Lung (tissue), 12 donors: ENCODE measurements around the gene SIX5. TPM values are rescaled to one million over a fixed set of nuclear protein-coding genes. Genes with fewer than 3 reads are reported as not detected.

ENCODE experiments used
- ATAC-seq: fragments of 200-7000 bp; cut with Tn5 transposase; one replicate; pipeline ENCODE4 v1.9.1; 2020; ENCODE audit warnings: moderate number of reproducible peaks; ENCODE audit not compliant: insufficient read depth, low FRiP score
- DNase-seq, 3 donors: peaks; one replicate each; pipeline ENCODE4 v3.0.0-alpha.2; 2013 to 2017
- H3K27ac ChIP-seq, 2 donors: one replicate each; pipeline ENCODE4 v1.5.1; 2013; ENCODE audit warnings: mild to moderate bottlenecking in 2 of 2, moderate library complexity in 2 of 2, control low read depth in 1 of 2, inconsistent platforms in 1 of 2, low read depth in 1 of 2, low read length in 1 of 2
- H3K27me3 ChIP-seq, 3 donors: one replicate each; pipeline ENCODE4 v1.5.1; 2013; ENCODE audit warnings: low read length in 2 of 3; ENCODE audit not compliant: control insufficient read depth in 3 of 3, insufficient read depth in 3 of 3
- H3K36me3 ChIP-seq, 4 donors: one replicate each; pipeline ENCODE4 v1.5.1; 2013; ENCODE audit warnings: low read length in 4 of 4, mild to moderate bottlenecking in 1 of 4, moderate library complexity in 1 of 4; ENCODE audit not compliant: control insufficient read depth in 4 of 4, insufficient read depth in 4 of 4
- H3K4me1 ChIP-seq, 5 donors: one replicate each; pipeline ENCODE4 v1.5.1; 2013; ENCODE audit warnings: low read length in 5 of 5, mild to moderate bottlenecking in 2 of 5, moderate library complexity in 1 of 5; ENCODE audit not compliant: control insufficient read depth in 5 of 5, insufficient read depth in 5 of 5
- H3K4me3 ChIP-seq: one replicate; pipeline ENCODE4 v1.5.1; 2013; ENCODE audit warnings: mild to moderate bottlenecking, control low read depth, moderate library complexity
- H3K9ac ChIP-seq, 2 donors: one replicate each; pipeline ENCODE4 v1.5.1; 2013; ENCODE audit warnings: low read length in 2 of 2, control low read depth in 1 of 2; ENCODE audit not compliant: insufficient read depth in 1 of 2
- H3K9me3 ChIP-seq, 4 donors: one replicate each; pipeline ENCODE4 v1.5.1; 2013; ENCODE audit warnings: low read length in 3 of 4, mild to moderate bottlenecking in 1 of 4, moderate library complexity in 1 of 4; ENCODE audit not compliant: control insufficient read depth in 4 of 4, insufficient read depth in 3 of 4
- CTCF ChIP-seq: IDR thresholded peaks from 2 replicates; pipeline ENCODE4 v1.5.1; 2012; ENCODE audit warnings: mild to moderate bottlenecking; ENCODE audit errors: control extremely low read depth, extremely low read depth
- WGBS, 2 donors: extraction: QIAGEN DNeasy Blood & Tissue Kit; methylation state at CpG; one replicate each; pipeline ENCODE4 v1.1.7; 2013; 5-methylcytosine and 5-hydroxymethylcytosine counted together
- polyA plus RNA-seq, 2 donors: library from polyadenylated mRNA; stranded (reverse); fragments of 200-250 nt; gene quantifications; one replicate each; pipeline ENCODE4 v1.2.1, GENCODE V29; 2013
- total RNA-seq, 2 donors: library from RNA; depleted of rRNA in 1 of 2; stranded (reverse); fragments of >200 nt in 1 of 2; gene quantifications; one replicate each; pipeline ENCODE4 v1.2.1, GENCODE V29; 2014 to 2021
- donor health status: control.
- donor health status: control.
- donor health status: Bipolar disorder and iron deficiency.
- donor health status: healthy.
- donor health status: DM: yes; HTN: yes; CAD: no.

Gene SIX5
- total and polyA plus RNA-seq, 4 donors: 11.7 to 17.4 (median 13.1) TPM

GRCh38 chr19:45717131-45717982 lies 51.7 kb downstream of the SIX5 start:
- no peaks in the 10 kb centered on the region for H3K27me3 ChIP-seq
- peak; percentile 95 for ATAC-seq
- peak overlapping the region; percentile 91 to 92 for H3K27ac ChIP-seq
- peak; percentile 1 for TF ChIP-seq CTCF
- WGBS, 2 donors: 0% methylated on average over 50 to 51 of the region's 51 CpGs
- H3K36me3 ChIP-seq: peaks cover 0 to 13% (median 6%) of the 10 kb centered on the region in 4 donors
- DNase-seq: peak; percentile 99 to 100 (median 100)
- peaks cover 0 to 15% (median 10%) of the 10 kb centered on the region in 5 donors for H3K4me1 ChIP-seq
- no peaks in the 10 kb centered on the region for H3K9me3 ChIP-seq
- peak overlapping the region; percentile 51 to 98 for H3K9ac ChIP-seq
- peak overlapping the region; percentile 33 for H3K4me3 ChIP-seq

- WGBS, 2 donors: 2 to 4% methylated on average over 24 of the region's 24 CpGs
- no peak for ATAC-seq
- Histone ChIP-seq H3K4me1 (peaks cover 0 to 15% (median 8%) of the 10 kb centered on the region in 5 donors), H3K27ac (peak overlapping the region; percentile 50 to 89), H3K9me3 (no peaks in the 10 kb centered on the region), H3K9ac (peak overlapping the region; percentile 51 to 98), H3K4me3 (peak overlapping the region; percentile 33), H3K27me3 (no peaks in the 10 kb centered on the region), H3K36me3 (peaks cover 0 to 19% (median 4%) of the 10 kb centered on the region in 4 donors)
- peak; percentile 37 to 76 (median 66) for DNase-seq
- no peak for TF ChIP-seq CTCF
Measured at GRCh38 chr19:45716359-45717130, 52.5 kb downstream of the SIX5 start.

GRCh38 chr19:45715139-45715538 lies 53.9 kb downstream of the SIX5 start:
- H3K27ac ChIP-seq: no peak overlapping the region
- H3K36me3 ChIP-seq: peaks cover 0 to 21% (median 4%) of the 10 kb centered on the region in 4 donors
- no peak overlapping the region for H3K9ac ChIP-seq
- H3K9me3 ChIP-seq: no peaks in the 10 kb centered on the region
- no peak for ATAC-seq
- peaks cover 0 to 15% (median 6%) of the 10 kb centered on the region in 5 donors for H3K4me1 ChIP-seq
- 97% methylated on average over 3 of the region's 3 CpGs for WGBS, 2 donors
- TF ChIP-seq CTCF: no peak
- no peaks in the 10 kb centered on the region for H3K27me3 ChIP-seq
- no peak for DNase-seq
- H3K4me3 ChIP-seq: no peak overlapping the region

Other genes with a start within 250 kb of the SIX5 start
- 10 to 100 TPM in 1 of 2 donors, 1 to 10 TPM in 1; 3.5 to 13.6 TPM for gene OPA3, start 184.4 kb downstream of the SIX5 start, total RNA-seq
- gene OPA3, start 184.4 kb downstream of the SIX5 start, polyA plus RNA-seq: 1 to 10 TPM; 5.5 to 9.9 TPM
- 10 to 100 TPM in 1 of 2 donors, 1 to 10 TPM in 1; 1.3 to 11.0 TPM for gene GPR4, start 167.0 kb downstream of the SIX5 start, total RNA-seq
- gene GPR4, start 167.0 kb downstream of the SIX5 start, polyA plus RNA-seq: 10 to 100 TPM; 12.6 to 12.8 TPM
- 10 to 100 TPM; 31.9 to 74.5 TPM for gene EML2, start 129.9 kb downstream of the SIX5 start, total RNA-seq
- gene EML2, start 129.9 kb downstream of the SIX5 start, polyA plus RNA-seq: 10 to 100 TPM; 32.5 to 47.7 TPM
- 10 to 100 TPM in 1 of 2 donors, 1 to 10 TPM in 1; 4.7 to 14.9 TPM for gene GIPR, start 101.0 kb downstream of the SIX5 start, total RNA-seq
- gene GIPR, start 101.0 kb downstream of the SIX5 start, polyA plus RNA-seq: 1 to 10 TPM; 2.2 to 6.4 TPM
- gene SNRPD2, start 77.3 kb downstream of the SIX5 start, total RNA-seq: 100 to 1,000 TPM; 151 to 319 TPM
- gene SNRPD2, start 77.3 kb downstream of the SIX5 start, polyA plus RNA-seq: 100 to 1,000 TPM; 354 to 410 TPM
- gene QPCTL, start 76.6 kb downstream of the SIX5 start, total RNA-seq: 10 to 100 TPM in 1 of 2 donors, 1 to 10 TPM in 1; 6.3 to 12.2 TPM
- 10 to 100 TPM in 1 of 2 donors, 1 to 10 TPM in 1; 6.7 to 13.3 TPM for gene QPCTL, start 76.6 kb downstream of the SIX5 start, polyA plus RNA-seq
- 10 to 100 TPM; 11.2 to 19.0 TPM for gene FBXO46, start 38.4 kb downstream of the SIX5 start, total RNA-seq
- gene FBXO46, start 38.4 kb downstream of the SIX5 start, polyA plus RNA-seq: 1 to 10 TPM; 7.6 to 8.3 TPM
- gene MEIOSIN, start 35.8 kb downstream of the SIX5 start, total RNA-seq: not detected
- not detected for gene MEIOSIN, start 35.8 kb downstream of the SIX5 start, polyA plus RNA-seq
- 10 to 100 TPM; 32.4 to 70.4 TPM for gene DMPK, start 13.2 kb upstream of the SIX5 start, total RNA-seq
- 10 to 100 TPM; 35.0 to 45.7 TPM for gene DMPK, start 13.2 kb upstream of the SIX5 start, polyA plus RNA-seq
- gene DMWD, start 23.6 kb upstream of the SIX5 start, total RNA-seq: 10 to 100 TPM; 25.4 to 58.2 TPM
- 10 to 100 TPM; 21.2 to 28.3 TPM for gene DMWD, start 23.6 kb upstream of the SIX5 start, polyA plus RNA-seq
- gene RSPH6A, start 46.1 kb upstream of the SIX5 start, total RNA-seq: under 1 TPM in 1 of 2 donors, not detected in 1; 0.34 TPM
- gene RSPH6A, start 46.1 kb upstream of the SIX5 start, polyA plus RNA-seq: under 1 TPM in 1 of 2 donors, not detected in 1; 0.06 TPM
- 10 to 100 TPM; 47.5 to 82.1 TPM for gene SYMPK, start 93.9 kb upstream of the SIX5 start, total RNA-seq
- 100 to 1,000 TPM in 1 of 2 donors, 10 to 100 TPM in 1; 40.3 to 125 TPM for gene SYMPK, start 93.9 kb upstream of the SIX5 start, polyA plus RNA-seq
- gene FOXA3, start 95.1 kb upstream of the SIX5 start, total RNA-seq: under 1 TPM; 0.43 to 0.49 TPM
- gene FOXA3, start 95.1 kb upstream of the SIX5 start, polyA plus RNA-seq: under 1 TPM; 0.53 to 0.68 TPM
- gene IRF2BP1, start 116.9 kb upstream of the SIX5 start, total RNA-seq: 10 to 100 TPM; 21.8 to 24.3 TPM
- 10 to 100 TPM; 10.9 to 16.5 TPM for gene IRF2BP1, start 116.9 kb upstream of the SIX5 start, polyA plus RNA-seq
- 1 to 10 TPM; 2.9 to 6.7 TPM for gene MYPOP, start 133.4 kb upstream of the SIX5 start, total RNA-seq
- 1 to 10 TPM; 3.8 to 5.3 TPM for gene MYPOP, start 133.4 kb upstream of the SIX5 start, polyA plus RNA-seq
- not detected for gene NANOS2, start 145.5 kb upstream of the SIX5 start, total RNA-seq
- not detected for gene NANOS2, start 145.5 kb upstream of the SIX5 start, polyA plus RNA-seq
- 10 to 100 TPM in 1 of 2 donors, 1 to 10 TPM in 1; 2.9 to 11.6 TPM for gene NOVA2, start 204.6 kb upstream of the SIX5 start, total RNA-seq
- 1 to 10 TPM; 2.3 to 6.7 TPM for gene NOVA2, start 204.6 kb upstream of the SIX5 start, polyA plus RNA-seq
- 10 to 100 TPM in 1 of 2 donors, 1 to 10 TPM in 1; 7.8 to 21.0 TPM for gene CCDC61, start 226.2 kb upstream of the SIX5 start, total RNA-seq
- gene CCDC61, start 226.2 kb upstream of the SIX5 start, polyA plus RNA-seq: 10 to 100 TPM in 1 of 2 donors, 1 to 10 TPM in 1; 9.4 to 12.5 TPM